ENCODE data around the gene SNRPA1. TPM values are rescaled to one million over a fixed set of nuclear protein-coding genes. Genes with fewer than 3 reads are reported as not detected.

Gene SNRPA1
- total RNA-seq, 2 donors from 2014 or later, result 26.7 to 36.7 TPM

Other genes starting within 250 kb of the SNRPA1 start
- 10 to 100 TPM; 18.8 to 42.0 TPM for gene CHSY1, start 43.2 kb downstream of the SNRPA1 start, total RNA-seq
- gene SELENOS, start 17.8 kb downstream of the SNRPA1 start, total RNA-seq, result 10 to 100 TPM; 37.7 to 66.2 TPM
- 10 to 100 TPM; 14.5 to 20.2 TPM for gene PCSK6, start 194.5 kb upstream of the SNRPA1 start, total RNA-seq

Data from left cardiac atrium (tissue), 2 donors.